Measurements from ENCODE around the gene ESR2. TPM values are rescaled to one million over a fixed set of nuclear protein-coding genes. Genes with fewer than 3 reads are reported as not detected.

The ESR2 gene
- total RNA-seq, 4 donors from 2014 or later = 0.14 to 1.4 TPM; not detected in 2

DNA sequence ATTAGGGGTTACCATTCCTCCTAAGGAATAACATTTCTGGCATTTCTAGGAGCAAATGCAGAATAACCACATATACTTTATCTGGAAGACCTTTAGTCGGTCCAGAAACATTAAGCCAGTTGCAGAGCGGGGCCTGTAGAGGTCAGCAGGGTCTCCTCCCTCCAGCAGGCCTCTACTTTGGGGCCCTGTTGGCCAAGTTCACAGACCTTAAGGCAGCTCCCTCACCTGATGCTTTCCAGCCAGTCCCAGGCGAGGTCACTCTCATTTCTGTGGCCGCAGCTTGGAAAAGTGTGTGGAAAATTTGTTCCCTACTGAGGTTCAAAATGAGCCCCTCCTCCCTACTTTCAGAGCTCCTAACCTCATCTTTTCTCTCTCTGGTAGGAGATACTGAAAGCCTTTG is 74.1 kb downstream of the ESR2 start:
- WGBS, 2 donors (ENCODE audit: low coverage in 1 of 2) = 60 to 88% methylated on average over 1 to 4 of the region's 4 CpGs
- H3K36me3 ChIP-seq = peaks cover 0 to 65% (median 32%) of the 10 kb centered on the region in 4 donors
- H3K9me3 ChIP-seq = no peaks in the 10 kb centered on the region
- DNase-seq = no peak
- TF ChIP-seq POLR2A (IDR thresholded peaks at IDR 0.05) = no peak
- no peak for TF ChIP-seq POLR2AphosphoS5 (IDR thresholded peaks at IDR 0.05)
- TF ChIP-seq EP300 (IDR thresholded peaks at IDR 0.05; ENCODE audit: low read depth) = no peak
- TF ChIP-seq CTCF (IDR thresholded peaks at IDR 0.05) = no peak
- intact Hi-C loops (cut with DNase I; ENCODE audit: low total_unique reads) = no loop called here
- H3K27ac ChIP-seq = no peak overlapping the region
- H3K27me3 ChIP-seq = no peaks in the 10 kb centered on the region
- no peak overlapping the region for H3K4me3 ChIP-seq
- in situ Hi-C loops (cut with MboI; ENCODE audit: low pct_ligation_motif_present in 1 of 4, low pct_unique_long_range_greater_than_20kb in 1 of 4, low sequenced_read_pairs in 3 of 4) = no loop called here
- H3K4me1 ChIP-seq = no peaks in the 10 kb centered on the region

GRCh38 chr14:64218344-64219240 is 75.6 kb downstream of the ESR2 start:
- intact Hi-C loops (cut with DNase I; ENCODE audit: low total_unique reads) = no loop called here
- Histone ChIP-seq H3K4me3 (no peak overlapping the region), H3K9me3 (no peaks in the 10 kb centered on the region), H3K27me3 (no peaks in the 10 kb centered on the region), H3K4me1 (no peaks in the 10 kb centered on the region), H3K36me3 (peaks cover 0 to 64% (median 29%) of the 10 kb centered on the region in 4 donors), H3K27ac (no peak overlapping the region)
- in situ Hi-C loops (cut with MboI; ENCODE audit: low pct_ligation_motif_present in 1 of 4, low pct_unique_long_range_greater_than_20kb in 1 of 4, low sequenced_read_pairs in 3 of 4) = no loop called here
- 83 to 88% methylated on average over 8 to 15 of the region's 15 CpGs for WGBS, 2 donors (ENCODE audit: low coverage in 1 of 2)
- DNase-seq = no peak
- no peak for TF ChIP-seq EP300 (IDR thresholded peaks at IDR 0.05; ENCODE audit: low read depth)
- TF ChIP-seq POLR2AphosphoS5 (IDR thresholded peaks at IDR 0.05) = no peak
- no peak for TF ChIP-seq CTCF (IDR thresholded peaks at IDR 0.05)
- TF ChIP-seq POLR2A (IDR thresholded peaks at IDR 0.05) = no peak

DNA sequence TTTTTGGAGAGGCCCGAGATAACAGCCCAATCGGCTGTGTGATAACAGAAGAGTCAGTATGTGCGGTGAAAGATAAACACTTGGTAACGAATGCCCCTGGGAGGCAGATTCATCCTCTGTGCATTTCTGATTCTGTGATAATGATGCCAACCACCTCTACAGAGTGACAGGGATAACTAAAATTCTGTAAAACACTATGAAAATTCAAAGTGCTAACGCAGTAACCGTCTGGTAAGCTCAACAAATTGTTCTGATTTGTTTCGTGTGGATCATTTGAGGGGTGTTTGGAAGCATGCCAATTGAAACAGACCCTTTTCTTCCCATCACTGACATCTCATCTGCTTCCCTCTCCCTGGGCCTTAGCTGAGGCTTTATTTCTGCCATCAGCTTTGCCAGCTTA is 76.3 kb downstream of the ESR2 start:
- intact Hi-C loops (cut with DNase I; ENCODE audit: low total_unique reads) = no loop called here

More for the DNA sequence above, 76.3 kb downstream of the ESR2 start:
- in situ Hi-C loops (cut with MboI; ENCODE audit: low pct_ligation_motif_present in 1 of 4, low pct_unique_long_range_greater_than_20kb in 1 of 4, low sequenced_read_pairs in 3 of 4) = no loop called here
- no peaks in the 10 kb centered on the region for H3K4me1 ChIP-seq
- H3K9me3 ChIP-seq = no peaks in the 10 kb centered on the region
- WGBS, 2 donors (ENCODE audit: low coverage in 1 of 2) = 80% methylated on average over 7 of the region's 7 CpGs; no CpG with 5 or more reads in 1 of the 2 donors
- H3K27ac ChIP-seq = peak overlapping the region in 1 of 4 donors; percentile 25
- no peak for DNase-seq
- H3K36me3 ChIP-seq = peaks cover 0 to 64% (median 28%) of the 10 kb centered on the region in 4 donors
- no peaks in the 10 kb centered on the region for H3K27me3 ChIP-seq
- no peak for TF ChIP-seq CTCF (IDR thresholded peaks at IDR 0.05)
- no peak for TF ChIP-seq EP300 (IDR thresholded peaks at IDR 0.05; ENCODE audit: low read depth)
- no peak for TF ChIP-seq POLR2A (IDR thresholded peaks at IDR 0.05)
- TF ChIP-seq POLR2AphosphoS5 (IDR thresholded peaks at IDR 0.05) = no peak
- no peak overlapping the region for H3K4me3 ChIP-seq

Measured in transverse colon (tissue), 4 donors.